HUES6 (cell line): ENCODE data around the gene CD80.
A peak's percentile ranks its signal among the peaks of the same experiment; 100 is the strongest.

ENCODE experiments used
- H3K27ac ChIP-seq: 2 replicates; pipeline ENCODE4 v1.7.0; 2013; ENCODE audit warnings: low read depth, mild to moderate bottlenecking, low read length, inconsistent platforms
- H3K27me3 ChIP-seq: 2 replicates; pipeline ENCODE4 v1.6.1; 2013; ENCODE audit warnings: low read length; ENCODE audit not compliant: control insufficient read depth, insufficient read depth
- H3K36me3 ChIP-seq: 2 replicates; pipeline ENCODE4 v1.6.1; 2013; ENCODE audit warnings: low read length; ENCODE audit not compliant: control insufficient read depth, insufficient read depth
- H3K4me1 ChIP-seq: 2 replicates; pipeline ENCODE4 v1.6.1; 2013; ENCODE audit warnings: low read length; ENCODE audit not compliant: control insufficient read depth, insufficient read depth
- H3K4me3 ChIP-seq: 2 replicates; pipeline ENCODE4 v1.5.1; 2013; ENCODE audit warnings: low read depth, low read length
- H3K9ac ChIP-seq: one replicate; pipeline ENCODE4 v1.6.1; 2013; ENCODE audit warnings: mild to moderate bottlenecking, low read length
- H3K9me3 ChIP-seq: 2 replicates; pipeline ENCODE4 v1.6.1; 2013; ENCODE audit warnings: low read depth, low read length; ENCODE audit not compliant: control insufficient read depth, insufficient read depth

The CD80 gene

GRCh38 chr3:119498186-119499011 lies 61.0 kb downstream of the CD80 start, which contains the start of gene TIMMDC1:
Gene TIMMDC1, plus strand, starts transcription at chr3:119498547. Its CDS starts 187 bp downstream, at chr3:119498734.
- peaks cover 10% of the 10 kb centered on the region for H3K4me1 ChIP-seq
- H3K4me3 ChIP-seq, result peak within 1 kb of the TSS; percentile 99
- peak within 1 kb of the TSS; percentile 98 for H3K9ac ChIP-seq
- no peaks in the 10 kb centered on the region for H3K27me3 ChIP-seq
- H3K36me3 ChIP-seq, result peaks cover 19% of the 10 kb centered on the region
- peak within 1 kb of the TSS; percentile 92 for H3K27ac ChIP-seq
- H3K9me3 ChIP-seq, result no peaks in the 10 kb centered on the region

GRCh38 chr3:119497820-119498185 lies 61.6 kb downstream of the CD80 start:
- peak overlapping the region; percentile 72 for H3K9ac ChIP-seq
- peaks cover 10% of the 10 kb centered on the region for H3K4me1 ChIP-seq
- H3K9me3 ChIP-seq, result no peaks in the 10 kb centered on the region
- peaks cover 14% of the 10 kb centered on the region for H3K36me3 ChIP-seq
- H3K27ac ChIP-seq, result peak overlapping the region; percentile 92
- no peaks in the 10 kb centered on the region for H3K27me3 ChIP-seq
- peak overlapping the region; percentile 99 for H3K4me3 ChIP-seq

- Histone ChIP-seq H3K9ac (no peak overlapping the region), H3K36me3 (peaks cover 18% of the 10 kb centered on the region), H3K9me3 (no peaks in the 10 kb centered on the region), H3K27ac (no peak overlapping the region), H3K4me3 (no peak overlapping the region), H3K27me3 (no peaks in the 10 kb centered on the region), H3K4me1 (peaks cover 6% of the 10 kb centered on the region)
These were observed 64.8 kb downstream of the CD80 start for GRCh38 chr3:119494597-119494996.

GRCh38 chr3:119492810-119493209 lies 66.6 kb downstream of the CD80 start:
- Histone ChIP-seq H3K4me3 (no peak overlapping the region), H3K27ac (no peak overlapping the region), H3K9ac (no peak overlapping the region), H3K4me1 (peaks cover 6% of the 10 kb centered on the region), H3K36me3 (peaks cover 29% of the 10 kb centered on the region), H3K27me3 (no peaks in the 10 kb centered on the region), H3K9me3 (no peaks in the 10 kb centered on the region)

- Histone ChIP-seq H3K27ac (no peak overlapping the region), H3K4me3 (no peak overlapping the region), H3K9me3 (no peaks in the 10 kb centered on the region), H3K36me3 (peaks cover 33% of the 10 kb centered on the region), H3K9ac (no peak overlapping the region), H3K27me3 (no peaks in the 10 kb centered on the region), H3K4me1 (no peaks in the 10 kb centered on the region)
These were observed 67.3 kb downstream of the CD80 start for GRCh38 chr3:119492128-119492527.

GRCh38 chr3:119490153-119490552 lies 69.3 kb downstream of the CD80 start:
- H3K9ac ChIP-seq, result no peak overlapping the region
- peaks cover 53% of the 10 kb centered on the region for H3K36me3 ChIP-seq
- H3K4me1 ChIP-seq, result no peaks in the 10 kb centered on the region
- H3K4me3 ChIP-seq, result no peak overlapping the region
- H3K27ac ChIP-seq, result no peak overlapping the region
- H3K27me3 ChIP-seq, result no peaks in the 10 kb centered on the region
- H3K9me3 ChIP-seq, result no peaks in the 10 kb centered on the region

- Histone ChIP-seq H3K27ac (no peak overlapping the region), H3K27me3 (no peaks in the 10 kb centered on the region), H3K9ac (no peak overlapping the region), H3K36me3 (peaks cover 44% of the 10 kb centered on the region), H3K4me1 (no peaks in the 10 kb centered on the region), H3K4me3 (no peak overlapping the region), H3K9me3 (no peaks in the 10 kb centered on the region)
These were observed 73.9 kb downstream of the CD80 start for GRCh38 chr3:119485563-119485962.

- Histone ChIP-seq H3K4me3 (no peak overlapping the region), H3K36me3 (peaks cover 42% of the 10 kb centered on the region), H3K27me3 (no peaks in the 10 kb centered on the region), H3K9ac (no peak overlapping the region), H3K4me1 (no peaks in the 10 kb centered on the region), H3K27ac (no peak overlapping the region), H3K9me3 (no peaks in the 10 kb centered on the region)
These were observed 76.3 kb downstream of the CD80 start for GRCh38 chr3:119483101-119483500.

- no peaks in the 10 kb centered on the region for H3K4me1 ChIP-seq
- no peak overlapping the region for H3K9ac ChIP-seq
- no peak overlapping the region for H3K27ac ChIP-seq
- no peaks in the 10 kb centered on the region for H3K9me3 ChIP-seq
- no peak overlapping the region for H3K4me3 ChIP-seq
- H3K27me3 ChIP-seq, result no peaks in the 10 kb centered on the region
- H3K36me3 ChIP-seq, result peaks cover 39% of the 10 kb centered on the region
These were observed 78.3 kb downstream of the CD80 start for GRCh38 chr3:119481079-119481478.
